A549 (cell line): ENCODE data around the gene CANT1.

Experiments
- EHMT2 ChIP-seq: fragments of 200-600 bp; sonication (generic); IDR thresholded peaks from 2 replicates; pipeline ENCODE4 v1.6.1; 2016; ENCODE audit warnings: antibody characterized with exemption, low read depth, mild to moderate bottlenecking, moderate library complexity
- POLR2A ChIP-seq: IDR thresholded peaks from 2 replicates; pipeline ENCODE4 v1.6.1; 2012; ENCODE audit warnings: mild to moderate bottlenecking, low read length
- RFX5 ChIP-seq: fragments of 450-650 bp; IDR thresholded peaks from 2 replicates; pipeline ENCODE4 v1.7.1; 2014; ENCODE audit warnings: antibody characterized with exemption, mild to moderate bottlenecking, moderate library complexity
- ZNF302 ChIP-seq: fragments of 250-450 bp; sonication (Bioruptor Pico); IDR thresholded peaks from 2 replicates; pipeline ENCODE4 v1.9.0; 2021; ENCODE audit warnings: inconsistent platforms, mild to moderate bottlenecking, moderate library complexity
- TF ChIP-seq, protein P1 (sequence below): fragments of >200 bp; sonication (Bioruptor Twin); formaldehyde crosslinking; IDR thresholded peaks from 3 replicates; pipeline ENCODE4 v1.5.1; 2016
- TF ChIP-seq, protein P2 (sequence below): IDR thresholded peaks from 2 replicates; pipeline ENCODE4 v1.6.1; 2012

DNA sequence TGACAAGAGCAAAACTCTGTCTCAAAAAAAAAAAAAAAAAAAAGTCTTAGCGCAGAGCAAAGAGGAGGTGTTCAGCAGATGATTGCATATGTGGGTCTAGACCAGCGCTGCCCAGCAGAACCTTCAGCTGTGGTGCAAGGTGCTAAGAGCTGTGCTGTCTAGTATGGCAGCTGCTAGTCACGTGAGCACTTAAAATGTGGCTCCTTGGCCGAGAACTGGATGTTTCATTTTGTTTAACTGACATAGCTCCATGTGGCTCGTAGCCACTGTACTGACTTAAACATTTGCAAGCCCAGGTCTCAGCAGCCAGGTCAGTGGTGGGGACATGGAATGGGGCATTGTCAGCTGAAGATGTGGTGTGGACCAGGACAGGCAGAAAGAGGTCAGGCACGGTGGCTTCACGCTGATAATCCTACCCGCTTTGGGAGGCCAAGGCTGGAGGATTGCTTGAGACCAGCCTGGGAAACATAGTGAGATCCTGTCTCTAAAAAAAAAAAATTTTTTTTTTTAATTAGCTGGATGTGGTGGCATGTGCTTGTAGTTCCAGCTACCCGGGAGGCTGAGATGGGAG lies 23.6 kb upstream of the CANT1 start:
- no peak for TF ChIP-seq EHMT2
- TF ChIP-seq, protein P1, sequence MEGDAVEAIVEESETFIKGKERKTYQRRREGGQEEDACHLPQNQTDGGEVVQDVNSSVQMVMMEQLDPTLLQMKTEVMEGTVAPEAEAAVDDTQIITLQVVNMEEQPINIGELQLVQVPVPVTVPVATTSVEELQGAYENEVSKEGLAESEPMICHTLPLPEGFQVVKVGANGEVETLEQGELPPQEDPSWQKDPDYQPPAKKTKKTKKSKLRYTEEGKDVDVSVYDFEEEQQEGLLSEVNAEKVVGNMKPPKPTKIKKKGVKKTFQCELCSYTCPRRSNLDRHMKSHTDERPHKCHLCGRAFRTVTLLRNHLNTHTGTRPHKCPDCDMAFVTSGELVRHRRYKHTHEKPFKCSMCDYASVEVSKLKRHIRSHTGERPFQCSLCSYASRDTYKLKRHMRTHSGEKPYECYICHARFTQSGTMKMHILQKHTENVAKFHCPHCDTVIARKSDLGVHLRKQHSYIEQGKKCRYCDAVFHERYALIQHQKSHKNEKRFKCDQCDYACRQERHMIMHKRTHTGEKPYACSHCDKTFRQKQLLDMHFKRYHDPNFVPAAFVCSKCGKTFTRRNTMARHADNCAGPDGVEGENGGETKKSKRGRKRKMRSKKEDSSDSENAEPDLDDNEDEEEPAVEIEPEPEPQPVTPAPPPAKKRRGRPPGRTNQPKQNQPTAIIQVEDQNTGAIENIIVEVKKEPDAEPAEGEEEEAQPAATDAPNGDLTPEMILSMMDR = no peak
- no peak for TF ChIP-seq POLR2A
- no peak for TF ChIP-seq RFX5
- no peak for TF ChIP-seq ZNF302
- TF ChIP-seq, protein P2, sequence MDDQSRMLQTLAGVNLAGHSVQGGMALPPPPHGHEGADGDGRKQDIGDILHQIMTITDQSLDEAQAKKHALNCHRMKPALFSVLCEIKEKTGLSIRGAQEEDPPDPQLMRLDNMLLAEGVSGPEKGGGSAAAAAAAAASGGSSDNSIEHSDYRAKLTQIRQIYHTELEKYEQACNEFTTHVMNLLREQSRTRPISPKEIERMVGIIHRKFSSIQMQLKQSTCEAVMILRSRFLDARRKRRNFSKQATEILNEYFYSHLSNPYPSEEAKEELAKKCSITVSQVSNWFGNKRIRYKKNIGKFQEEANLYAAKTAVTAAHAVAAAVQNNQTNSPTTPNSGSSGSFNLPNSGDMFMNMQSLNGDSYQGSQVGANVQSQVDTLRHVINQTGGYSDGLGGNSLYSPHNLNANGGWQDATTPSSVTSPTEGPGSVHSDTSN = no peak
